Activated T-cell treated with anti-CD3 and anti-CD28 coated beads, Interleukin-2, amount 50 U/mL, for 72 hours (primary cell): ENCODE results near the gene FXYD4. TPM values are rescaled to one million over a fixed set of nuclear protein-coding genes. Genes with fewer than 3 reads are reported as not detected.
"Not testable (repeated sequence)": the region's sequence is repeated elsewhere in the genome, so short reads cannot be mapped to it uniquely, and the experiment has no call there.

Experiments used
- ATAC-seq, 2 donors: fragments of 150-1000 bp; cut with Tn5 transposase; replicated peaks in 1 of 2; 2 replicates each; pipeline ENCODE4 v1.10.0; 2021; ENCODE audit warnings: moderate library complexity in 2 of 2, mild to moderate bottlenecking in 1 of 2
- DNase-seq, 2 donors: peaks; one replicate each; pipeline ENCODE4 v3.0.0; 2021 to 2022; ENCODE audit warnings: mixed read lengths in 1 of 2
- H3K27ac Mint-ChIP-seq: one replicate; pipeline ENCODE4 v1.8.0; 2022; ENCODE audit warnings: mild to moderate bottlenecking, moderate library complexity, mixed read lengths
- H3K27me3 Mint-ChIP-seq: one replicate; pipeline ENCODE4 v1.8.0; 2022; ENCODE audit warnings: low read depth, mixed read lengths
- H3K36me3 Mint-ChIP-seq, 2 donors: one replicate each; pipeline ENCODE4 v1.8.0; 2022; ENCODE audit warnings: mixed read lengths in 2 of 2, mild to moderate bottlenecking in 1 of 2; ENCODE audit not compliant: insufficient read depth in 2 of 2
- H3K4me1 Mint-ChIP-seq: one replicate; pipeline ENCODE4 v1.8.0; 2022; ENCODE audit warnings: low read depth, mixed read lengths
- H3K4me3 Mint-ChIP-seq, 2 donors: one replicate each; pipeline ENCODE4 v1.8.0; 2022; ENCODE audit warnings: mild to moderate bottlenecking in 2 of 2, mixed read lengths in 2 of 2, moderate library complexity in 2 of 2
- H3K9me3 Mint-ChIP-seq, 2 donors: one replicate each; pipeline ENCODE4 v1.8.0; 2022; ENCODE audit warnings: mixed read lengths in 2 of 2
- total RNA-seq, 2 donors: library from RNA; stranded (reverse); gene quantifications; one replicate each; pipeline ENCODE4 v1.2.3, GENCODE V29; 2022

The FXYD4 gene
- total RNA-seq, 2 donors from 2014 or later, result not detected

- DNase-seq, result no peak
- peaks cover 0 to 2% of the 10 kb centered on the region in 2 donors for H3K9me3 Mint-ChIP-seq
- H3K36me3 Mint-ChIP-seq, result peaks cover 0 to 1% of the 10 kb centered on the region in 2 donors
- no peak for ATAC-seq
- peaks cover 30% of the 10 kb centered on the region for H3K27me3 Mint-ChIP-seq
- peaks cover 20% of the 10 kb centered on the region for H3K4me1 Mint-ChIP-seq
- no peak overlapping the region for H3K4me3 Mint-ChIP-seq
- no peak overlapping the region for H3K27ac Mint-ChIP-seq
These were observed 34.7 kb upstream of the FXYD4 start for GRCh38 chr10:43336641-43337318.

DNA sequence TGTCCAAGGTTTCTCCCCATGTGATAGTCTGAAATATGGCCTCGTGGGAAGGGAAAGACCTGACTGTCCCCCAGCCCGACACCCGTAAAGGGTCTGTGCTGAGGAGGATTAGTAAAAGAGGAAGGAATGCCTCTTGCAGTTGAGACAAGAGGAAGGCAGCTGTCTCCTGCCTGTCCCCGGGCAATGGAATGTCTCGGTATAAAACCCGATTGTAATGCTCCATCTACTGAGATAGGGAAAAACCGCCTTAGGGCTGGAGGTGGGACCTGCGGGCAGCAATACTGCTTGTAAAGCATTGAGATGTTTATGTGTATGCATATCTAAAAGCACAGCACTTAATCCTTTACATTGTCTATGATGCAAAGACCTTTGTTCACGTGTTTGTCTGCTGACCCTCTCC lies 33.9 kb upstream of the FXYD4 start:
- Mint-ChIP-seq H3K27me3 (peaks cover 30% of the 10 kb centered on the region), H3K4me1 (peaks cover 13% of the 10 kb centered on the region)
- DNase-seq, H3K4me3 Mint-ChIP-seq, H3K9me3 Mint-ChIP-seq, ATAC-seq, H3K36me3 Mint-ChIP-seq, H3K27ac Mint-ChIP-seq: not testable (repeated sequence)

- Mint-ChIP-seq H3K36me3 (peaks cover 0 to 1% of the 10 kb centered on the region in 2 donors), H3K27ac (no peak overlapping the region), H3K4me3 (no peak overlapping the region), H3K27me3 (peaks cover 30% of the 10 kb centered on the region), H3K4me1 (peaks cover 7% of the 10 kb centered on the region), H3K9me3 (peaks cover 0 to 2% of the 10 kb centered on the region in 2 donors)
- DNase-seq (no peak), ATAC-seq (no peak)
These were observed 33.3 kb upstream of the FXYD4 start for GRCh38 chr10:43338117-43338516.

GRCh38 chr10:43339136-43339535 lies 32.3 kb upstream of the FXYD4 start:
- no peaks in the 10 kb centered on the region for H3K9me3 Mint-ChIP-seq
- H3K4me3 Mint-ChIP-seq, result no peak overlapping the region
- DNase-seq (no peak), ATAC-seq (no peak)
- peaks cover 5% of the 10 kb centered on the region for H3K4me1 Mint-ChIP-seq
- peaks cover 30% of the 10 kb centered on the region for H3K27me3 Mint-ChIP-seq
- no peak overlapping the region for H3K27ac Mint-ChIP-seq
- no peaks in the 10 kb centered on the region for H3K36me3 Mint-ChIP-seq

GRCh38 chr10:43340101-43340500 lies 31.3 kb upstream of the FXYD4 start:
- H3K27ac Mint-ChIP-seq, result no peak overlapping the region
- peaks cover 30% of the 10 kb centered on the region for H3K27me3 Mint-ChIP-seq
- DNase-seq, result no peak
- no peak for ATAC-seq
- H3K36me3 Mint-ChIP-seq, result no peaks in the 10 kb centered on the region
- H3K4me3 Mint-ChIP-seq, result no peak overlapping the region
- no peaks in the 10 kb centered on the region for H3K9me3 Mint-ChIP-seq
- peaks cover 5% of the 10 kb centered on the region for H3K4me1 Mint-ChIP-seq

GRCh38 chr10:43340619-43341018 lies 30.8 kb upstream of the FXYD4 start:
- Mint-ChIP-seq H3K36me3 (no peaks in the 10 kb centered on the region), H3K9me3 (no peaks in the 10 kb centered on the region), H3K4me3 (no peak overlapping the region), H3K27me3 (peaks cover 30% of the 10 kb centered on the region), H3K4me1 (peaks cover 5% of the 10 kb centered on the region), H3K27ac (no peak overlapping the region)
- DNase-seq, result no peak
- no peak for ATAC-seq

DNA sequence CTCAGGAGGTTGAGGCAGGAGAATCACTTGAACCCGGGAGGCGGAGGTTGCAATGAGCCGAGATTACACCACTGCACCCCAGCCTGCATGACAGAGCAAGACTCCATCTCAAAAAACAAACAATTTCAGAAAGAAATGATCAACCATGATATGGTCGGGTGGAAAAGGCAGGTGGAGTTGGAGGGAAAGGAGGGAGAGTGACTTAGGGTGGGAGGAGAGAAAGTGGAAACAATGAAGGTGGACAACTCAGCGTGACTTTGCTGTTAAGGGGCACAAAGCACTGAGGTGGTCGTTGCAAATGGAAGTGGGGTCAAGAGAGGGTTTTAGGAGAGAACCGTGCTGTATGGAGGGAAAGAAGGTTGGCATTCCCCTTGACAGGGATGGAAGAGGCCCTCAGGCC lies 30.0 kb upstream of the FXYD4 start:
- Mint-ChIP-seq H3K4me1 (peaks cover 5% of the 10 kb centered on the region), H3K27me3 (peaks cover 30% of the 10 kb centered on the region), H3K27ac (no peak overlapping the region), H3K36me3 (no peaks in the 10 kb centered on the region), H3K9me3 (no peaks in the 10 kb centered on the region), H3K4me3 (no peak overlapping the region)
- no peak for ATAC-seq
- no peak for DNase-seq

DNA sequence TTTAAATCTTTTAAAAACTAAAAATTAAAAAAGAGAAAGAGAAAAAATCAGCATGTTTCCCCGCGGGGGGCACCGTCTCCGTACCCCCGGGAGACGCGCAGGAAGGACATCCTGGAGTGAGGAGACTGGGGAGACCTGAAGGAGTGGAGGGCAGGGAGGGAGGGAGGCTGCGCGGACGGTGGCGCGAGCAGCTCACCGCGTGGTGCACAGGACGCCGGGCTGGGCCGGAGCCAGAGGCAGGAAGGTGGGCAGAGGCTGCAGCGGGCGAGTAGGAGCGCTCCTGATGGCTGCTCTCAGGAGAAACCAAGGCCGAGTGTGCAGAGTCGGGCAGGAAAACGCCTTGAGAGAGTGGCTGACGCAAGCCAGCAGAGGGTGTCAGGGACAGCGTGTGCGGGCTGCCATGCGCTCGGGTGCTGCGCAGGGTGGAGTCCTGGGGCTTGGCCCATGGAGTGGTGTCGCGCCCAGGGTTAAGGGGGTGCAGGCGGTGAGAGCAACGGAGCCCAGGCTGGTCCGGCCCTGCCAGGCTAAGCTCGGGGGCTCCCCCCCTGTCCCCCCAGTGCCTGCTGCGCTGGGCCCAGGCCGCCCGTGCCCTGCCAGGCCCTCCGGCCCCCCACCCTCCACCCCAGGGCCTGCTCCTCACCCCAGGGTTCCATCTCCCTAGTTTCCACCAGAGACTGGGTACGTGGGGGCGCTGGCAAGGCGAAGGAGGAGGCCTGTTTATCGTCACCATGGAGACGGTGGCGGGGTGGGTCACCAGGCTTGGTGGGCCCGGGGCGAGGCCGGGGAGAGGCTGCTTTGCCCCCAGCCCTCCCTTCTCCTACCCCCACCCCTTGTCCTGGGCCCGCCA lies 28.9 kb upstream of the FXYD4 start:
- Mint-ChIP-seq H3K36me3 (no peaks in the 10 kb centered on the region), H3K27me3 (peaks cover 30% of the 10 kb centered on the region), H3K9me3 (no peaks in the 10 kb centered on the region), H3K4me3 (no peak overlapping the region), H3K4me1 (peaks cover 5% of the 10 kb centered on the region), H3K27ac (no peak overlapping the region)
- ATAC-seq (no peak), DNase-seq (no peak)

- DNase-seq (no peak), ATAC-seq (no peak)
- Mint-ChIP-seq H3K27ac (no peak overlapping the region), H3K4me3 (no peak overlapping the region), H3K4me1 (peaks cover 7% of the 10 kb centered on the region), H3K36me3 (no peaks in the 10 kb centered on the region), H3K27me3 (peaks cover 28% of the 10 kb centered on the region), H3K9me3 (no peaks in the 10 kb centered on the region)
These were observed 28.3 kb upstream of the FXYD4 start for GRCh38 chr10:43343126-43343525.

DNA sequence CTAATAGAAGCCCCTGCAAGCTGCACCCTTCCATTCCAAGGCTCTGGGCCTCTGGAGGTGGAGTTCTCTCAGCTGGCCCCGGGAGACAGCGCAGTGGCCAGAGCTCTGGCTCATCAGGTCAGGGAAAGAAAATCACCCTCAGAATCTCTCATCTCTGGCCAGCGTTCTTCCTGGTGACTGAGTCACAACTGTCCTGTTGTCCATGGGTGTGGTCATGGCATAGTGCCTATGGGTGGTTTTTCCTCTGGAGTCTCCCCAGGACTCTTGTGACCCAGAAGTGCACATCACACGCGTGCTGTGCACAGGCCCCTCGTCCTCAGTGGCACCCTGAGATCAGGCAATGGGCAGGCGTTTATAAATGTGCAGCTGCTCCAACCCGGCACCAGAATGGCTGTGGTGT lies 27.4 kb upstream of the FXYD4 start:
- H3K9me3 Mint-ChIP-seq, result no peaks in the 10 kb centered on the region

DNA sequence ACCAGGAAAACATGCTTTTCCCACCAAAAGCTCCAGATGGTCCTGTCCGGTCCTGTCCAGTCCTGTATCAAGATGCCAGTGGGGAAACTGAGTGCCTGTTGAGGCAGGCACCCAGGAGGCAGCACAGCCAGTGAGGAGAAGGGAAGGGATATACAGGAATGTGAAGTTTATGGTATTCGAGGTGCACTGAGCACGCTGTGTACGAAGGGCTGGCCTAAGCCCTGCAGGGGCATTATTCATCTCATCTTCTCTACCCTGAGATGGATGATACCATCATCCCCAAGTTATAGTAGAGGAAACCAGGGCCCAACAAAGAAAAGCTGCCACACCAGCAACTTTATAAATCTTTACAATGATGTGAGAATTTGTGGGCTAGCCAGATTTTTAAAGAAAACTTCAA lies 23.4 kb upstream of the FXYD4 start:
- no peak for ATAC-seq
- Mint-ChIP-seq H3K4me1 (peaks cover 15% of the 10 kb centered on the region), H3K27me3 (peaks cover 16% of the 10 kb centered on the region), H3K9me3 (no peaks in the 10 kb centered on the region), H3K27ac (no peak overlapping the region), H3K36me3 (no peaks in the 10 kb centered on the region), H3K4me3 (no peak overlapping the region)
- no peak for DNase-seq

More for the DNA sequence above, 27.4 kb upstream of the FXYD4 start:
- no peaks in the 10 kb centered on the region for H3K36me3 Mint-ChIP-seq
- H3K27me3 Mint-ChIP-seq, result peaks cover 23% of the 10 kb centered on the region
- ATAC-seq (no peak), DNase-seq (no peak)
- H3K4me3 Mint-ChIP-seq, result no peak overlapping the region
- H3K4me1 Mint-ChIP-seq, result peaks cover 14% of the 10 kb centered on the region
- no peak overlapping the region for H3K27ac Mint-ChIP-seq

- DNase-seq (peak; percentile 84 to 88), ATAC-seq (peak; percentile 99 to 100)
- Mint-ChIP-seq H3K36me3 (no peaks in the 10 kb centered on the region), H3K27me3 (peaks cover 16% of the 10 kb centered on the region), H3K27ac (peak overlapping the region; percentile 56), H3K4me1 (peaks cover 15% of the 10 kb centered on the region), H3K9me3 (no peaks in the 10 kb centered on the region), H3K4me3 (no peak overlapping the region)
These were observed 22.7 kb upstream of the FXYD4 start for GRCh38 chr10:43348511-43349312.

DNA sequence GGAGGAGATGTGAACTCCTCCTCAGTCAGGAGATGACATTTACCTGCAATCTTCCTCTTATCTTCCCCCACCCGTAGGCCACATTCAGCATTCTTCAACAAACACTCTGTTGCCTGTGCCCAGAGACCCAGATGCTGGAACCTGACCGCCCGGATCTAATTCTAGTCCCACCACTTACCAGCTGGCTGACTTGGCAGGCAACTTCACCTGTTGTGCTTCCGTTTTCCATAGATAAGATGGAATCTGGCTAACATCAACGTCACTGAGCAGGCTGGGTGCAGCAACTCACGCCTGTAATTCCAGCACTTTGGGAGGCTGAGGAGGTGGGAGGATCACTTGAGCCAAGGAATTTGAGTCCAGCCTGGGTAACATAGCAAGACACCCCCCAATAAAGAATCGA lies 21.3 kb upstream of the FXYD4 start:
- Mint-ChIP-seq H3K27ac (no peak overlapping the region), H3K4me3 (no peak overlapping the region), H3K36me3 (no peaks in the 10 kb centered on the region), H3K4me1 (peaks cover 15% of the 10 kb centered on the region), H3K9me3 (no peaks in the 10 kb centered on the region), H3K27me3 (peaks cover 16% of the 10 kb centered on the region)
- ATAC-seq, result no peak
- DNase-seq, result no peak
